H1 (cell line): ENCODE results near the gene TMED9. TPM values are rescaled to one million over a fixed set of nuclear protein-coding genes. Genes with fewer than 3 reads are reported as not detected.

Experiments used
- CTCF ChIA-PET: fragments of 300-600 bp; sonication (Branson Sonifier 250); formaldehyde crosslinking; loops from one replicate; lab custom pipeline; 2021; ENCODE audit not compliant: partially characterized antibody; lab: Charles Lee
- POLR2A ChIA-PET: fragments of 300-600 bp; sonication (Branson Sonifier 250); formaldehyde crosslinking; loops from one replicate; lab custom pipeline; 2021; ENCODE audit warnings: inconsistent platforms; ENCODE audit not compliant: partially characterized antibody; lab: Charles Lee
- DNase-seq, 2 experiments: peaks; one replicate each; pipeline versions ENCODE4 v3.0.0 to v3.0.0-alpha.2; 2010 to 2022; ENCODE audit warnings: low spot score in 2 of 2, low read depth in 1 of 2, mixed read lengths in 1 of 2
- FAIRE-seq: peaks from 2 replicates; lab custom pipeline; 2011; peaks lifted over from hg19 to GRCh38; lab: Jason Lieb, UNC
- H2AFZ ChIP-seq: 2 replicates; pipeline ENCODE4 v1.8.1; 2012; ENCODE audit warnings: low read length, inconsistent platforms
- H2AK5ac ChIP-seq: 2 replicates; pipeline ENCODE4 v1.6.1; 2013; ENCODE audit warnings: low read depth, low read length
- H2BK120ac ChIP-seq: replicated peaks from 2 replicates; pipeline ENCODE3; 2013; ENCODE audit warnings: low read depth, low read length, inconsistent platforms
- H2BK12ac ChIP-seq: 2 replicates; pipeline ENCODE4 v1.6.1; 2013; ENCODE audit warnings: low read depth, low read length
- H2BK15ac ChIP-seq: 2 replicates; pipeline ENCODE4 v1.6.1; 2013; ENCODE audit warnings: low read length
- H2BK20ac ChIP-seq: 2 replicates; pipeline ENCODE4 v1.6.1; 2013; ENCODE audit warnings: low read length
- H2BK5ac ChIP-seq: 2 replicates; pipeline ENCODE4 v1.6.1; 2013; ENCODE audit warnings: low read depth, low read length
- H3K14ac ChIP-seq: 2 replicates; pipeline ENCODE4 v1.6.1; 2013; ENCODE audit warnings: inconsistent platforms; ENCODE audit not compliant: insufficient read length
- H3K18ac ChIP-seq: 2 replicates; pipeline ENCODE4 v1.6.1; 2013; ENCODE audit warnings: low read length; ENCODE audit errors: extremely low read depth
- H3K23ac ChIP-seq: 2 replicates; pipeline ENCODE4 v1.6.1; 2013; ENCODE audit warnings: inconsistent platforms; ENCODE audit not compliant: insufficient read length
- H3K23me2 ChIP-seq: 2 replicates; pipeline ENCODE4 v1.6.1; 2013; ENCODE audit warnings: low read depth, low read length
- H3K27ac ChIP-seq: 2 replicates; pipeline ENCODE4 v1.6.1; 2011; ENCODE audit warnings: low read depth, low read length, inconsistent platforms
- H3K27me3 ChIP-seq, 4 experiments: replicated peaks in 1 of 4; 1 replicate in 1 of 4; 2 replicates in 3 of 4; pipeline versions ENCODE4 v1.6.1 to v1.8.1; 2011 to 2013; ENCODE audit warnings: low read length in 3 of 4, mild to moderate bottlenecking in 3 of 4, inconsistent platforms in 2 of 4, mixed read lengths in 2 of 4, moderate library complexity in 1 of 4; ENCODE audit not compliant: control insufficient read depth in 3 of 4, insufficient read depth in 3 of 4; ENCODE audit errors: extremely low read depth in 1 of 4
- H3K36me3 ChIP-seq, 4 experiments: 2 replicates each; pipeline versions ENCODE4 v1.6.1 to v1.8.1; 2011 to 2013; ENCODE audit warnings: mild to moderate bottlenecking in 4 of 4, low read length in 3 of 4, moderate library complexity in 2 of 4, control low read depth in 1 of 4, inconsistent platforms in 1 of 4; ENCODE audit not compliant: insufficient read depth in 4 of 4, control insufficient read depth in 2 of 4
- H3K4ac ChIP-seq: replicated peaks from 2 replicates; pipeline ENCODE3; 2013; ENCODE audit warnings: low read length, low read depth, mixed read lengths, inconsistent platforms; ENCODE audit not compliant: insufficient read length
- H3K4me1 ChIP-seq, 4 experiments: replicated peaks in 1 of 4; 1 replicate in 1 of 4; 2 replicates in 3 of 4; pipeline versions ENCODE4 v1.6.1 to v1.8.1; 2011 to 2013; ENCODE audit warnings: low read length in 3 of 4, inconsistent platforms in 2 of 4, mixed read lengths in 1 of 4; ENCODE audit not compliant: insufficient read depth in 4 of 4, control insufficient read depth in 3 of 4
- H3K4me2 ChIP-seq, 2 experiments: 2 replicates each; pipeline versions ENCODE4 v1.6.1 to v1.8.1; 2011 to 2013; ENCODE audit warnings: low read depth in 2 of 2, low read length in 2 of 2, control low read depth in 1 of 2, inconsistent platforms in 1 of 2, mild to moderate bottlenecking in 1 of 2; ENCODE audit not compliant: insufficient read depth in 1 of 2
- H3K4me3 ChIP-seq, 4 experiments: fragments of 200-600, 300-600 bp in 1 of 4; sonication (generic), shearing (Covaris generic), sonication (Bioruptor Twin) in 1 of 4; 2 replicates each; pipeline versions ENCODE4 v1.5.1 to v1.8.1; 2011 to 2016; ENCODE audit warnings: low read length in 4 of 4, low read depth in 3 of 4, control low read depth in 2 of 4, inconsistent platforms in 2 of 4, mild to moderate bottlenecking in 2 of 4, mixed read lengths in 1 of 4, moderate library complexity in 1 of 4; ENCODE audit not compliant: insufficient read depth in 2 of 4; ENCODE audit errors: extremely low read depth in 1 of 4
- H3K56ac ChIP-seq: replicated peaks from 2 replicates; pipeline ENCODE3; 2013; ENCODE audit warnings: low read depth, mild to moderate bottlenecking, mixed read lengths, low read length, inconsistent platforms; ENCODE audit not compliant: insufficient read length
- H3K79me1 ChIP-seq: 2 replicates; pipeline ENCODE4 v1.6.1; 2013; ENCODE audit warnings: low read depth, low read length, control low read depth
- H3K79me2 ChIP-seq, 2 experiments: 2 replicates each; pipeline versions ENCODE4 v1.6.1 to v1.8.1; 2012 to 2013; ENCODE audit warnings: low read length in 2 of 2, mild to moderate bottlenecking in 2 of 2, inconsistent platforms in 1 of 2; ENCODE audit not compliant: insufficient read depth in 2 of 2, control insufficient read depth in 1 of 2
- H3K9ac ChIP-seq, 4 experiments: replicated peaks in 1 of 4; 1 replicate in 1 of 4; 2 replicates in 3 of 4; pipeline versions ENCODE4 v1.6.1 to v1.8.1; 2011 to 2013; ENCODE audit warnings: low read depth in 3 of 4, low read length in 3 of 4, control low read depth in 2 of 4, mild to moderate bottlenecking in 2 of 4, moderate library complexity in 2 of 4, inconsistent platforms in 1 of 4; ENCODE audit errors: extremely low read depth in 1 of 4
- H3K9me3 ChIP-seq, 2 experiments: 2 replicates each; pipeline versions ENCODE4 v1.6.1 to v1.8.1; 2012 to 2013; ENCODE audit warnings: mild to moderate bottlenecking in 2 of 2, moderate library complexity in 2 of 2, control low read depth in 1 of 2, inconsistent platforms in 1 of 2, low read depth in 1 of 2, low read length in 1 of 2, mixed read lengths in 1 of 2; ENCODE audit not compliant: insufficient read depth in 2 of 2
- H4K20me1 ChIP-seq, 2 experiments: replicated peaks in 1 of 2; 2 replicates each; pipeline versions ENCODE3 to v1.8.1; 2011 to 2013; ENCODE audit warnings: inconsistent platforms in 2 of 2, low read length in 2 of 2, mild to moderate bottlenecking in 1 of 2; ENCODE audit not compliant: insufficient read depth in 2 of 2, control insufficient read depth in 1 of 2
- H4K5ac ChIP-seq: 2 replicates; pipeline ENCODE4 v1.6.1; 2013; ENCODE audit warnings: low read length, low read depth, mixed read lengths, inconsistent platforms; ENCODE audit not compliant: insufficient read length
- H4K8ac ChIP-seq: 2 replicates; pipeline ENCODE4 v1.8.0; 2013; ENCODE audit warnings: mild to moderate bottlenecking, moderate library complexity, low read length, inconsistent platforms; ENCODE audit not compliant: insufficient read depth; ENCODE audit errors: extremely low read depth
- H4K91ac ChIP-seq: replicated peaks from 2 replicates; pipeline ENCODE3; 2013; ENCODE audit warnings: low read length, mixed read lengths, inconsistent platforms; ENCODE audit not compliant: insufficient read length
- EGR1 ChIP-seq: IDR thresholded peaks from 2 replicates; pipeline ENCODE4 v1.6.1; 2011; ENCODE audit warnings: low read depth, low read length, borderline replicate concordance
- JUND ChIP-seq: IDR thresholded peaks from 2 replicates; pipeline ENCODE4 v1.6.1; 2011; ENCODE audit warnings: mild to moderate bottlenecking, improper control_type of control experiment, low read length
- KDM4A ChIP-seq: IDR thresholded peaks from one replicate; pipeline ENCODE4 v1.7.1; 2012; ENCODE audit warnings: low read depth, mild to moderate bottlenecking, moderate library complexity, low read length, inconsistent platforms; ENCODE audit not compliant: severe bottlenecking
- NANOG ChIP-seq: IDR thresholded peaks from 2 replicates; pipeline ENCODE4 v1.6.1; 2011; ENCODE audit warnings: low read length, low read depth, mild to moderate bottlenecking, inconsistent platforms; ENCODE audit not compliant: insufficient read depth, poor library complexity, severe bottlenecking
- RBBP5 ChIP-seq: IDR thresholded peaks from 2 replicates; pipeline ENCODE4 v1.7.1; 2012; ENCODE audit warnings: low read depth, mild to moderate bottlenecking, inconsistent platforms, low read length, moderate library complexity, borderline replicate concordance
- SRF ChIP-seq: IDR thresholded peaks from 2 replicates; pipeline ENCODE4 v1.6.1; 2011; ENCODE audit warnings: mild to moderate bottlenecking, low read depth, low read length, moderate library complexity
- TAF1 ChIP-seq: IDR thresholded peaks from 2 replicates; pipeline ENCODE4 v1.6.1; 2011; ENCODE audit warnings: mild to moderate bottlenecking, low read depth, low read length
- TBP ChIP-seq: IDR thresholded peaks from 2 replicates; pipeline ENCODE4 v1.6.1; 2011; ENCODE audit warnings: low read depth, low read length, improper control_type of control experiment
- TCF12 ChIP-seq: IDR thresholded peaks from 2 replicates; pipeline ENCODE4 v1.6.1; 2011; ENCODE audit warnings: low read depth, mild to moderate bottlenecking, low read length
- YY1 ChIP-seq: IDR thresholded peaks from 2 replicates; pipeline ENCODE4 v1.6.1; 2011; ENCODE audit warnings: low read depth, mild to moderate bottlenecking, low read length
- WGBS, 2 experiments: shearing (Covaris generic) in 1 of 2; methylation state at CpG; one replicate each; pipeline versions ENCODE4 v1.1.6 to v1.1.7; 2013 to 2015; ENCODE audit warnings: low lambda C conversion rate in 2 of 2, mixed read lengths in 2 of 2, inconsistent platforms in 1 of 2, low coverage in 1 of 2, missing lambda C conversion rate in 1 of 2; ENCODE audit not compliant: insufficient replicate concordance in 2 of 2, insufficient coverage in 1 of 2, insufficient read length in 1 of 2; ENCODE audit errors: extremely low coverage in 1 of 2, missing lambda C conversion rate in 1 of 2; 5-methylcytosine and 5-hydroxymethylcytosine counted together
- polyA plus RNA-seq, 7 experiments: library from polyadenylated mRNA; depleted of rRNA in 3 of 7; stranded (reverse) in 5 of 7; unstranded in 2 of 7; fragments of >200 nt in 5 of 7; fragments of 200-250 nt in 2 of 7; gene quantifications; 1 replicate in 5 of 7; 2 replicates in 1 of 7; 4 replicates in 1 of 7; pipeline versions ENCODE4 v1.2.1 to v1.2.3, GENCODE V29; 2011 to 2013; ENCODE audit warnings: missing spikeins in 2 of 7, mixed read lengths in 2 of 7
- total RNA-seq: library from RNA; stranded (reverse); fragmentation: NEBNext Ultra II Directional; extraction: Animal tissue kit (Norgen Biotek cat#: 25700); gene quantifications from 2 replicates; pipeline ENCODE4 v1.2.1, GENCODE V29; 2021
- TF ChIP-seq, protein P1 (sequence below): IDR thresholded peaks from 2 replicates; pipeline ENCODE4 v1.6.1; 2012; ENCODE audit warnings: inconsistent platforms

The TMED9 gene
- total and polyA plus RNA-seq, 2 of the 8 experiments (the other 6 are each of a cell fraction or from before 2014, with no cell fraction given): 130 to 160 TPM

- Histone ChIP-seq H3K36me3 (peaks cover under 1 to 19% (median 7%) of the 10 kb centered on the region in 4 experiments; a peak in 7 of 8 replicates), H3K56ac (no peak overlapping the region), H3K79me1 (peaks cover 21% of the 10 kb centered on the region), H3K9ac (no peak overlapping the region), H4K91ac (no peak overlapping the region), H4K5ac (no peak overlapping the region), H4K8ac (no peak overlapping the region), H3K4me1 (0 out of 7 replicates have a peak, but pooled peaks cover 0 to 1% (median 0%) of the 10 kb centered on the region in 4 experiments), H3K4me3 (no peak overlapping the region), H2BK15ac (no peak overlapping the region), H2AK5ac (no peak overlapping the region), H2BK20ac (no peak overlapping the region), H3K18ac (no peak overlapping the region), H3K9me3 (no peaks in the 10 kb centered on the region), H2BK120ac (no peak overlapping the region), H2BK12ac (no peak overlapping the region), H3K27me3 (no peaks in the 10 kb centered on the region), H3K4me2 (no peak overlapping the region), H2BK5ac (no peak overlapping the region; the same call in 1 of the 2 replicates), H4K20me1 (peaks cover 12 to 28% of the 10 kb centered on the region in 2 experiments), H3K27ac (no peak overlapping the region), H3K4ac (no peak overlapping the region), H2AFZ (no peak overlapping the region), H3K23ac (no peak overlapping the region), H3K23me2 (no peaks in the 10 kb centered on the region), H3K14ac (no peak overlapping the region), H3K79me2 (peaks cover 0 to 68% of the 10 kb centered on the region in 2 experiments)
- no peak for FAIRE-seq
- ChIA-PET POLR2A (interaction anchor here (1.1 to 2.4 kb wide), 3 partner anchors 8 to 47 kb away, joined by 4 to 9 read pairs (median 7); no protein-coding TSS in a partner anchor), CTCF (interaction anchor here (1.1 kb wide), 2 partner anchors 9 to 10 kb away, joined by 3 read pairs; no protein-coding TSS in a partner anchor)
- WGBS, 2 experiments: 97% methylated on average over 4 of the region's 4 CpGs; no CpG with 5 or more reads in 1 of the 2 experiments
- no peak for DNase-seq
- TF ChIP-seq TAF1 (no peak), YY1 (no peak), RBBP5 (no peak), KDM4A (no peak), TCF12 (no peak), NANOG (no peak), SRF (no peak), TBP (no peak), JUND (no peak), EGR1 (no peak)
- TF ChIP-seq, protein P1, sequence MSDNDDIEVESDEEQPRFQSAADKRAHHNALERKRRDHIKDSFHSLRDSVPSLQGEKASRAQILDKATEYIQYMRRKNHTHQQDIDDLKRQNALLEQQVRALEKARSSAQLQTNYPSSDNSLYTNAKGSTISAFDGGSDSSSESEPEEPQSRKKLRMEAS: no peak
These were observed 49.1 kb upstream of the TMED9 start for GRCh38 chr5:177542816-177543465.
